Astrocyte (in vitro differentiated cells and primary cell): ENCODE results near the gene ENTHD1.

Experiments used
- EZH2 ChIP-seq: IDR thresholded peaks from 2 replicates; pipeline ENCODE4 v1.6.1; 2012; ENCODE audit warnings: mild to moderate bottlenecking, low read length, inconsistent platforms; ENCODE audit not compliant: insufficient read depth
- TF ChIP-seq, protein P1 (sequence below): IDR thresholded peaks from 2 replicates; pipeline ENCODE4 v1.5.1; 2011; ENCODE audit warnings: low read depth, mild to moderate bottlenecking, inconsistent platforms, low read length, moderate library complexity; ENCODE audit not compliant: insufficient read depth

DNA sequence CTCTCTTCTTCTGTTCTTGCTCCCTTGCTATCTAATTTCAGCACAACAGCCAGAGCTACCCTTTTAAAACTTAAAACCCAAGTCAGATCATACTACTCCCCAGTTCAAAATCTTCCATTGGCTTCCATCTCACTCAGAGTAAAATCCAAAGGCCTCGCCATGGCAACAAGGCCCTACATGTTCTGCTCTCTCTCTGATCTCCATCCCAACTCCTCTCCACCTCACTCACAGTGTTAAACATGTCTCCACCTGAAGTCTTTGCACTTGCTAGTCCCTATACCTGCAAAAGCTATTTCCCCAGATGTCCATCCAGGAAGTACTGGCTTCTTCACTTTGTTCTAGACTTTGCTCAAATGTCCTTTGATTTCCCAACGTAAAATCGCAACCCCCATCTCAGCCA lies 4.3 kb upstream of the ENTHD1 start:
- TF ChIP-seq, protein P1, sequence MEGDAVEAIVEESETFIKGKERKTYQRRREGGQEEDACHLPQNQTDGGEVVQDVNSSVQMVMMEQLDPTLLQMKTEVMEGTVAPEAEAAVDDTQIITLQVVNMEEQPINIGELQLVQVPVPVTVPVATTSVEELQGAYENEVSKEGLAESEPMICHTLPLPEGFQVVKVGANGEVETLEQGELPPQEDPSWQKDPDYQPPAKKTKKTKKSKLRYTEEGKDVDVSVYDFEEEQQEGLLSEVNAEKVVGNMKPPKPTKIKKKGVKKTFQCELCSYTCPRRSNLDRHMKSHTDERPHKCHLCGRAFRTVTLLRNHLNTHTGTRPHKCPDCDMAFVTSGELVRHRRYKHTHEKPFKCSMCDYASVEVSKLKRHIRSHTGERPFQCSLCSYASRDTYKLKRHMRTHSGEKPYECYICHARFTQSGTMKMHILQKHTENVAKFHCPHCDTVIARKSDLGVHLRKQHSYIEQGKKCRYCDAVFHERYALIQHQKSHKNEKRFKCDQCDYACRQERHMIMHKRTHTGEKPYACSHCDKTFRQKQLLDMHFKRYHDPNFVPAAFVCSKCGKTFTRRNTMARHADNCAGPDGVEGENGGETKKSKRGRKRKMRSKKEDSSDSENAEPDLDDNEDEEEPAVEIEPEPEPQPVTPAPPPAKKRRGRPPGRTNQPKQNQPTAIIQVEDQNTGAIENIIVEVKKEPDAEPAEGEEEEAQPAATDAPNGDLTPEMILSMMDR: no peak
- no peak for TF ChIP-seq EZH2
